Ecto neural progenitor cell (in vitro differentiated cells): ENCODE results near the gene BICD2.

Experiments used
- DNase-seq: peaks from one replicate; pipeline ENCODE4 v3.0.0-alpha.2; 2018; ENCODE audit warnings: low spot score

The BICD2 gene

GRCh38 chr9:92714787-92715487, 49.7 kb downstream of the BICD2 start:
- no peak for DNase-seq

- no peak for DNase-seq
Measured at GRCh38 chr9:92714016-92714415, 50.6 kb downstream of the BICD2 start.

- no peak for DNase-seq
Measured at GRCh38 chr9:92713528-92713927, 51.1 kb downstream of the BICD2 start.

- no peak for DNase-seq
Measured at GRCh38 chr9:92712767-92713166, 51.9 kb downstream of the BICD2 start.

GRCh38 chr9:92711844-92712243, 52.8 kb downstream of the BICD2 start:
- no peak for DNase-seq

GRCh38 chr9:92711146-92711545, 53.5 kb downstream of the BICD2 start:
- DNase-seq, result no peak

GRCh38 chr9:92710368-92710767, 54.3 kb downstream of the BICD2 start:
- no peak for DNase-seq

GRCh38 chr9:92709954-92710353, 54.7 kb downstream of the BICD2 start:
- no peak for DNase-seq

- DNase-seq, result no peak
Measured at GRCh38 chr9:92709240-92709639, 55.4 kb downstream of the BICD2 start.

- no peak for DNase-seq
Measured at GRCh38 chr9:92707530-92707929, 57.1 kb downstream of the BICD2 start.

GRCh38 chr9:92706218-92706940, 58.3 kb downstream of the BICD2 start:
- no peak for DNase-seq

- DNase-seq, result no peak
Measured at GRCh38 chr9:92704528-92704927, 60.1 kb downstream of the BICD2 start.

GRCh38 chr9:92696619-92697018, 68.0 kb downstream of the BICD2 start:
- DNase-seq, result no peak

GRCh38 chr9:92686954-92687353, 77.7 kb downstream of the BICD2 start:
- DNase-seq, result no peak

- DNase-seq, result no peak
Measured at GRCh38 chr9:92685022-92685421, 79.6 kb downstream of the BICD2 start.

- DNase-seq, result no peak
Measured at GRCh38 chr9:92682269-92682668, 82.4 kb downstream of the BICD2 start.

GRCh38 chr9:92680166-92681119, 84.2 kb downstream of the BICD2 start:
- no peak for DNase-seq

- DNase-seq, result no peak
Measured at GRCh38 chr9:92679413-92680165, 85.0 kb downstream of the BICD2 start.

GRCh38 chr9:92671323-92671722, 93.3 kb downstream of the BICD2 start:
- DNase-seq, result no peak

- DNase-seq, result peak; percentile 97
Measured at GRCh38 chr9:92669890-92670708, 94.5 kb downstream of the BICD2 start, which contains the start of gene IPPK. Gene IPPK (minus strand): TSS chr9:92670131. CDS start chr9:92669988, 143 bp downstream.

GRCh38 chr9:92669527-92669889, 95.1 kb downstream of the BICD2 start:
- peak; percentile 60 for DNase-seq
